Mucosa of descending colon (tissue), 3 donors: ENCODE results near the gene MAPRE3. TPM values are rescaled to one million over a fixed set of nuclear protein-coding genes. Genes with fewer than 3 reads are reported as not detected.

Experiments used
- ATAC-seq: fragments of 200-7000 bp; cut with Tn5 transposase; one replicate; pipeline ENCODE4 v1.9.1; 2020; ENCODE audit warnings: mild to moderate bottlenecking, moderate library complexity
- DNase-seq, 3 donors: peaks; one replicate each; pipeline ENCODE4 v3.0.0-alpha.2; 2020
- H3K36me3 ChIP-seq: fragments of 200-600 bp; one replicate; pipeline ENCODE4 v1.8.0; 2021; ENCODE audit warnings: low read depth, mild to moderate bottlenecking
- H3K4me1 ChIP-seq: fragments of 200-600 bp; one replicate; pipeline ENCODE4 v1.8.0; 2021; ENCODE audit warnings: low read depth, mild to moderate bottlenecking
- H3K4me3 ChIP-seq: fragments of 200-600 bp; one replicate; pipeline ENCODE4 v1.8.0; 2021; ENCODE audit warnings: mild to moderate bottlenecking
- H3K9me3 ChIP-seq: fragments of 200-600 bp; one replicate; pipeline ENCODE4 v1.8.0; 2021; ENCODE audit warnings: mild to moderate bottlenecking
- CTCF ChIP-seq: fragments of 200-600 bp; IDR thresholded peaks from one replicate; pipeline ENCODE4 v1.8.0; 2022; ENCODE audit warnings: antibody characterized with exemption, mild to moderate bottlenecking
- intact Hi-C, 2 donors: fragments of 100-400 bp; cut with DNase I in 1 of 2; cut with micrococcal nuclease in 1 of 2; formaldehyde crosslinking; loops; one replicate each; pipeline versions ENCODE4 v1.11.0 to v1.11.1; 2022; cut with DNase I, micrococcal nuclease
- total RNA-seq, 3 donors: library from RNA; stranded (reverse); fragmentation: NEBNext Ultra II Directional in 2 of 3; extraction: Animal tissue kit (Norgen Biotek cat#: 25700) in 2 of 3; gene quantifications; one replicate each; pipeline versions ENCODE4 v1.2.1 to v1.2.4, GENCODE V29; 2021 to 2023
- donor health status: DM: no; HTN: no; CAD: no; lungs with moderate emphysema.
- donor health status: DM: no; HTN: no; CAD: no.
- donor health status: DM: no; HTN: yes; CAD: no.

MAPRE3 gene
- total RNA-seq, 3 donors from 2014 or later = 23.9 to 36.1 (median 35.6) TPM

- ATAC-seq (no peak), DNase-seq (no peak)
- Histone ChIP-seq H3K4me1 (peaks cover 17% of the 10 kb centered on the region), H3K36me3 (no peaks in the 10 kb centered on the region), H3K9me3 (no peaks in the 10 kb centered on the region), H3K4me3 (no peak overlapping the region)
- TF ChIP-seq CTCF = no peak
- intact Hi-C loops = no loop called here
These were observed 99.0 kb downstream of the MAPRE3 start for GRCh38 chr2:27069436-27069835.

DNA sequence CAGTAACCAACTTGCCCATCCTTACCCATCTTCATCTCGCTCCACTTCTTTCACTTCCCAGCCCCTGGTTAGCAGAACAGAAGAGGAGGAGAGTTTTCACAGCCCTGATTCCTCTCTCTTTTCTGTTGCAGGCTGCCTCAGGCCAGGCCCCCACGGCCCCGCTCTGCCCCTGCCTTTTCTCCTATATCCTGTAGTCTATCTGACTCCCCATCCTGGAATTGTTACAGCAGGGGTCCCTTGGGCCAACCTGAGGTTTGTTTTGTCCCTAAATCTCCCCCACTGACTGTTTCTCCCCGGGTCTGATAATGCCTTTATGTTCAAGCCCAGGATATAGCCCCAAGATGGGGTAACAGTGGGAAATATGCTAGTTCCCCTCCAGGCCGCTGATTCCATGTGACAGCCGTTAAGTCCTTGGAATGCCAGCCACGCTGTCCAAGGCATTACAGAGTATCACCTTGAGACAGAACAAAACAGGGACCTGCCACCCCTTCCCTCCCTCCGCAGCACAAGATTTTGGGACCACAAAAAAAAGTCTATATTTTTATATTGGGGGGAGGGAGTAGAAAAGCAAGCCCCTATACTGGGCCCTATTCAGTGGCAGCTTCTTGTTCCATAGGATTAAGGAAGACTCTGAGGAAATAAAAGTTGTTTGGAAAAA lies 99.7 kb downstream of the MAPRE3 start:
- no peak for ATAC-seq
- Histone ChIP-seq H3K4me3 (no peak overlapping the region), H3K9me3 (no peaks in the 10 kb centered on the region), H3K36me3 (no peaks in the 10 kb centered on the region), H3K4me1 (peaks cover 24% of the 10 kb centered on the region)
- intact Hi-C loops = no loop called here
- no peak for TF ChIP-seq CTCF
- DNase-seq = no peak

- intact Hi-C loops = no loop called here
- Histone ChIP-seq H3K4me3 (peak overlapping the region; percentile 55), H3K36me3 (no peaks in the 10 kb centered on the region), H3K9me3 (no peaks in the 10 kb centered on the region), H3K4me1 (peaks cover 24% of the 10 kb centered on the region)
- DNase-seq (no peak), ATAC-seq (no peak)
- TF ChIP-seq CTCF = no peak
These were observed 100.3 kb downstream of the MAPRE3 start for GRCh38 chr2:27070653-27071276.

DNA sequence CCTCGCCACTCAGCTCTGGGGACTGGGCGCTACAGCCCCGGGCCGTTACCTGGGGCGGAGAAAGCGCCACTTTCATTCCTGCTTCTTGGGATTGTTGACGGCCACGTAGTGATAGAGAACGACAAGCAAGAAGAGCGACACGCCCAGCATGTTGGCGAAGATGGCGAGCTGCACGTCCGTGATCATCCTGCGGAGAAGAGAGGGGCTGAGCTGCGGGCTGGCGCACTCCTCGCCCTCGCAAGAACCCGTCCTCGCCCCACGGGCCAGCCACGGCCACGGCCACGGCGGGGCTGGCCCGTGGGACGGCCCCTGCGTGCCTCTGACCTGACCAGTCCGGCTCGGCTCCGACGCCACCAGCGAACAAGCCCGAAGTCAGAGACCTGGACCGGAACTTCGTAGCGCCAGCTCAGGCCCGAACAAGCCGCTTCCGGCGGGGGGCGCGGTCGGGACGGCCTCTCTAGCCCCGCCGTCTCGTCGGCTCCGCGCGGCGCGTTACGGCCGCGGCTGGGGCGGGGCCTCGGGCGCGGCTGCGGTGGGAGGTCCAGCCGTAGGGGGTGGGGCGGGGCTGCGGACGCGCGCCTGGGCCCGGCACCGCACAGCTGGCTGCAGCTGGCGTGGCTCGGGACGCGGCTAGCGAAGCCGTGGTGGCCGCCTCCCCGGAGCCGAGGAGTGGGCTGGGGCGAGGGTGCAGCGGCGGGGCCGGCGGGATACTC lies 101.0 kb downstream of the MAPRE3 start, which contains the start of gene OST4:
Gene OST4, minus strand, starts transcription at position 378 of the 713 bp plus-strand sequence.
- peak; percentile 15 for TF ChIP-seq CTCF
- ATAC-seq = peak; percentile 97
- Histone ChIP-seq H3K36me3 (no peaks in the 10 kb centered on the region), H3K9me3 (no peaks in the 10 kb centered on the region), H3K4me3 (peak within 1 kb of the TSS; percentile 55), H3K4me1 (peaks cover 24% of the 10 kb centered on the region)
- DNase-seq = peak; percentile 96
- intact Hi-C loops = no loop called here

DNA sequence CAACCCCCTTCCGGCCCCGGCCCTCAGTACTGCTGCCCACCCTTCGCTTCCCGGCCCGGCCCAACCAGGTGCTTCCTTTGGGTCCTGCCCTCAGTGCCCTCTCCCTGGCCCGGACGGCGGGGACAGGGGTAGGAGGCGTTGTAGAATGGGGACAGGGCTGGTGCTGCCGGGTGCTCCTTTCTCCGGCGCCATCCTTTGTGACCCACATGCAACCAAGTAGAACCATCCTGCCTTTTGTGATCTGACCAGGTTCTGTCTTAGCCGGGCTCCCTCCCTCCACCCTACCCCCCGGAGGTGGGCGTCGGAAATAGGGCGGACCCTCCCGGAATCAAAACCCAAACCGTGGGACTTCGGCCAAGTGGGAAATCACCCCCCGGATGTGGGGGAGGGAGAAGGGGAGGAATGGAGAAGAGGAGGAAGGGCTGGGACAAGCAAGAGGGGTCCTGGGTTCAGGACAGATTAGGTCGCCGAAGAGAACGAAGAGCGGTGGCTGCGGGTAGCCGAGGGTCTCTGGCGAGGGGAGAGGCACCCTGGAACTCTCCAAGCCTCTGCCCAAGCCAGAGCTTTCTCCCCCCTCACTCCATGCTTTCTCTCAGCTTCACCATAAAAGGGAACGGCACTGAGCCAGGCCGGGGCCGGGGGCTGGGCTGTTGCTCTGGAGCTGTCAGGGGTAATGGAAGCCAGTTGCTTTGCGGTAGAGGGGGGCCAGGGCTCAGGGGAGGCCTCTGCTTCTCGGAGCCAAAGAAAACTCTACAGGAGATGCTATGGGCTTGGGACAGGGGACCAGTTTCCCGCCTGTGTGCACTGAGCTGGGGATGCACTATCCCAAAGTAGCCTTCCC lies 101.8 kb downstream of the MAPRE3 start:
- TF ChIP-seq CTCF = no peak
- DNase-seq (peak; percentile 66 to 75 (median 74)), ATAC-seq (peak; percentile 19)
- Histone ChIP-seq H3K4me3 (peak overlapping the region; percentile 55), H3K9me3 (no peaks in the 10 kb centered on the region), H3K36me3 (no peaks in the 10 kb centered on the region), H3K4me1 (peaks cover 24% of the 10 kb centered on the region)
- intact Hi-C loops = no loop called here
